Sigmoid colon (tissue), 7 donors: Measurements from ENCODE around the gene RIMKLA. TPM values are rescaled to one million over a fixed set of nuclear protein-coding genes. Genes with fewer than 3 reads are reported as not detected.

ENCODE experiments used
- DNase-seq: peaks from one replicate; pipeline ENCODE4 v3.0.0-alpha.2; 2019
- H3K27ac ChIP-seq, 4 donors: fragments of 200-600 bp; sonication (generic); one replicate each; pipeline ENCODE4 v1.5.1; 2016 to 2019; ENCODE audit warnings: mild to moderate bottlenecking in 1 of 4
- H3K27me3 ChIP-seq, 3 donors: fragments of 200-600 bp; sonication (generic); one replicate each; pipeline ENCODE4 v1.5.1; 2019; ENCODE audit warnings: mild to moderate bottlenecking in 1 of 3
- H3K36me3 ChIP-seq, 4 donors: fragments of 200-600 bp; sonication (generic); one replicate each; pipeline ENCODE4 v1.5.1; 2016 to 2019
- H3K4me1 ChIP-seq, 4 donors: fragments of 200-600 bp; sonication (generic); one replicate each; pipeline ENCODE4 v1.5.1; 2017 to 2019
- H3K4me3 ChIP-seq, 4 donors: fragments of 200-600 bp; sonication (generic); one replicate each; pipeline ENCODE4 v1.5.1; 2017 to 2019; ENCODE audit warnings: mild to moderate bottlenecking in 2 of 4, moderate library complexity in 1 of 4
- H3K9me3 ChIP-seq, 4 donors: fragments of 200-600 bp in 3 of 4; sonication (generic) in 3 of 4; one replicate each; pipeline versions ENCODE4 v1.5.1 to v1.6.1; 2013 to 2019
- CTCF ChIP-seq, 4 experiments: fragments of 450-650 bp in 3 of 4; fragments of 200-600 bp in 1 of 4; IDR thresholded peaks; one replicate each; pipeline ENCODE4 v1.5.1; 2016 to 2019; ENCODE audit warnings: antibody characterized with exemption in 4 of 4, mild to moderate bottlenecking in 3 of 4, moderate library complexity in 2 of 4
- EP300 ChIP-seq, 4 donors: sonication (generic); formaldehyde crosslinking; IDR thresholded peaks; one replicate each; pipeline ENCODE4 v1.6.1; 2017; ENCODE audit warnings: antibody characterized with exemption in 4 of 4
- POLR2A ChIP-seq, 2 donors: fragments of 450-650 bp; IDR thresholded peaks; one replicate each; pipeline ENCODE4 v1.6.1; 2016; ENCODE audit warnings: antibody characterized with exemption in 2 of 2, mild to moderate bottlenecking in 2 of 2, moderate library complexity in 2 of 2
- POLR2AphosphoS5 ChIP-seq, 4 donors: sonication (generic); formaldehyde crosslinking; IDR thresholded peaks; one replicate each; pipeline ENCODE4 v1.6.1; 2017; ENCODE audit warnings: antibody characterized with exemption in 4 of 4
- WGBS, 2 donors: extraction: QIAGEN DNeasy Blood & Tissue Kit; methylation state at CpG; one replicate each; pipeline ENCODE4 v1.1.7; 2013; 5-methylcytosine and 5-hydroxymethylcytosine counted together
- intact Hi-C: fragments of 100-400 bp; cut with DNase I; formaldehyde crosslinking; loops from one replicate; pipeline ENCODE4 v1.15.1; 2023
- polyA plus RNA-seq, 3 donors: library from polyadenylated mRNA; stranded (reverse); fragments of 200-250 nt; gene quantifications; one replicate each; pipeline ENCODE4 v1.2.3, GENCODE V29; 2013
- total RNA-seq, 4 donors: library from RNA; depleted of rRNA; stranded (reverse); fragments of >200 nt; gene quantifications; one replicate each; pipeline ENCODE4 v1.1.0, GENCODE V29; 2016
- donor health status: healthy with polysubstance abuse.
- donor health status: Bipolar disorder and iron deficiency.
- donor health status: healthy.

Gene RIMKLA
- total and polyA plus RNA-seq, 7 donors = 2.1 to 11.4 (median 4.1) TPM

GRCh38 chr1:42392967-42393848 lies 12.6 kb downstream of the RIMKLA start:
- TF ChIP-seq POLR2AphosphoS5 (IDR thresholded peaks at IDR 0.05) (no peak), EP300 (IDR thresholded peaks at IDR 0.05) (no peak), CTCF (IDR thresholded peaks at IDR 0.05) (no peak), POLR2A (IDR thresholded peaks at IDR 0.05) (no peak)
- H3K9me3 ChIP-seq = no peaks in the 10 kb centered on the region
- DNase-seq = no peak
- intact Hi-C loops = no loop called here
- H3K27me3 ChIP-seq = no peaks in the 10 kb centered on the region
- WGBS, 2 donors = 52 to 63% methylated on average over 2 of the region's 2 CpGs
- H3K4me1 ChIP-seq = no peaks in the 10 kb centered on the region
- H3K36me3 ChIP-seq = no peaks in the 10 kb centered on the region
- H3K27ac ChIP-seq = no peak overlapping the region
- H3K4me3 ChIP-seq = no peak overlapping the region

GRCh38 chr1:42399315-42400100 lies 18.9 kb downstream of the RIMKLA start:
- H3K27ac ChIP-seq = no peak overlapping the region
- no peak for DNase-seq
- intact Hi-C loops = no loop called here
- H3K4me3 ChIP-seq = no peak overlapping the region
- WGBS, 2 donors = 89 to 92% methylated on average over 10 of the region's 10 CpGs
- H3K27me3 ChIP-seq = no peaks in the 10 kb centered on the region
- no peaks in the 10 kb centered on the region for H3K9me3 ChIP-seq
- no peak for TF ChIP-seq POLR2AphosphoS5 (IDR thresholded peaks at IDR 0.05)
- TF ChIP-seq EP300 (IDR thresholded peaks at IDR 0.05) = no peak
- no peak for TF ChIP-seq POLR2A (IDR thresholded peaks at IDR 0.05)
- TF ChIP-seq CTCF (IDR thresholded peaks at IDR 0.05) = no peak
- H3K36me3 ChIP-seq = no peaks in the 10 kb centered on the region
- no peaks in the 10 kb centered on the region for H3K4me1 ChIP-seq

GRCh38 chr1:42403880-42404400 lies 23.3 kb downstream of the RIMKLA start:
- WGBS, 2 donors = 98 to 100% methylated on average over 1 of the region's 1 CpG
- intact Hi-C loops = no loop called here
- Histone ChIP-seq H3K4me3 (no peak overlapping the region), H3K4me1 (no peaks in the 10 kb centered on the region), H3K9me3 (no peaks in the 10 kb centered on the region), H3K36me3 (peaks cover 0 to 3% (median 0%) of the 10 kb centered on the region in 4 donors), H3K27me3 (no peaks in the 10 kb centered on the region), H3K27ac (no peak overlapping the region)
- DNase-seq = no peak
- TF ChIP-seq CTCF (IDR thresholded peaks at IDR 0.05) (no peak), POLR2AphosphoS5 (IDR thresholded peaks at IDR 0.05) (no peak), POLR2A (IDR thresholded peaks at IDR 0.05) (no peak), EP300 (IDR thresholded peaks at IDR 0.05) (no peak)

- intact Hi-C loops = no loop called here
- no peak for DNase-seq
- no peak for TF ChIP-seq CTCF (IDR thresholded peaks at IDR 0.05)
- no peak for TF ChIP-seq POLR2AphosphoS5 (IDR thresholded peaks at IDR 0.05)
- no peak for TF ChIP-seq POLR2A (IDR thresholded peaks at IDR 0.05)
- no peak for TF ChIP-seq EP300 (IDR thresholded peaks at IDR 0.05)
- H3K4me3 ChIP-seq = no peak overlapping the region
- no peak overlapping the region for H3K27ac ChIP-seq
- no peaks in the 10 kb centered on the region for H3K36me3 ChIP-seq
- no peaks in the 10 kb centered on the region for H3K9me3 ChIP-seq
- 93 to 94% methylated on average over 17 of the region's 17 CpGs for WGBS, 2 donors
- H3K27me3 ChIP-seq = no peaks in the 10 kb centered on the region
- peaks cover 0 to 14% (median 12%) of the 10 kb centered on the region in 4 donors for H3K4me1 ChIP-seq
Observed at GRCh38 chr1:42414551-42415496, 34.2 kb downstream of the RIMKLA start.
